IMR-90 (cell line): Measurements from ENCODE around the gene C1R.

ENCODE experiments used
- CEBPB ChIP-seq: IDR thresholded peaks from 2 replicates; pipeline ENCODE4 v1.6.1; 2012; ENCODE audit warnings: low read depth, low read length, improper control_type of control experiment
- CHD1 ChIP-seq: IDR thresholded peaks from 2 replicates; pipeline ENCODE4 v1.6.1; 2012; ENCODE audit warnings: low read depth, low read length, improper control_type of control experiment
- MAFK ChIP-seq: IDR thresholded peaks from 2 replicates; pipeline ENCODE4 v1.6.1; 2012; ENCODE audit warnings: low read depth, low read length, improper control_type of control experiment
- MAZ ChIP-seq: IDR thresholded peaks from 2 replicates; pipeline ENCODE4 v1.6.1; 2012; ENCODE audit warnings: low read depth, mild to moderate bottlenecking, low read length, improper control_type of control experiment, moderate library complexity, borderline replicate concordance
- POLR2A ChIP-seq: IDR thresholded peaks from 2 replicates; pipeline ENCODE4 v1.6.1; 2012; ENCODE audit warnings: mild to moderate bottlenecking, low read depth, low read length
- RAD21 ChIP-seq: IDR thresholded peaks from 2 replicates; pipeline ENCODE4 v1.6.1; 2012; ENCODE audit warnings: low read length, improper control_type of control experiment
- RFX5 ChIP-seq: IDR thresholded peaks from 2 replicates; pipeline ENCODE4 v1.8.0; 2012; ENCODE audit warnings: low read depth, mild to moderate bottlenecking, low read length, moderate library complexity
- SMC3 ChIP-seq: fragments of 150-350 bp; IDR thresholded peaks from 2 replicates; pipeline ENCODE4 v1.6.1; 2016; ENCODE audit warnings: low read depth, mild to moderate bottlenecking, antibody characterized with exemption, low read length, moderate library complexity
- TF ChIP-seq, protein P1 (sequence below): conservative IDR thresholded peaks from 2 replicates; pipeline ENCODE4 v1.5.1; 2012; ENCODE audit warnings: mild to moderate bottlenecking, low read depth, low read length, improper control_type of control experiment
- TF ChIP-seq, protein P2 (sequence below): fragments of 150-350 bp; IDR thresholded peaks from 2 replicates; pipeline ENCODE4 v1.6.1; 2017; ENCODE audit warnings: mild to moderate bottlenecking, antibody characterized with exemption, low read length, low read depth

DNA sequence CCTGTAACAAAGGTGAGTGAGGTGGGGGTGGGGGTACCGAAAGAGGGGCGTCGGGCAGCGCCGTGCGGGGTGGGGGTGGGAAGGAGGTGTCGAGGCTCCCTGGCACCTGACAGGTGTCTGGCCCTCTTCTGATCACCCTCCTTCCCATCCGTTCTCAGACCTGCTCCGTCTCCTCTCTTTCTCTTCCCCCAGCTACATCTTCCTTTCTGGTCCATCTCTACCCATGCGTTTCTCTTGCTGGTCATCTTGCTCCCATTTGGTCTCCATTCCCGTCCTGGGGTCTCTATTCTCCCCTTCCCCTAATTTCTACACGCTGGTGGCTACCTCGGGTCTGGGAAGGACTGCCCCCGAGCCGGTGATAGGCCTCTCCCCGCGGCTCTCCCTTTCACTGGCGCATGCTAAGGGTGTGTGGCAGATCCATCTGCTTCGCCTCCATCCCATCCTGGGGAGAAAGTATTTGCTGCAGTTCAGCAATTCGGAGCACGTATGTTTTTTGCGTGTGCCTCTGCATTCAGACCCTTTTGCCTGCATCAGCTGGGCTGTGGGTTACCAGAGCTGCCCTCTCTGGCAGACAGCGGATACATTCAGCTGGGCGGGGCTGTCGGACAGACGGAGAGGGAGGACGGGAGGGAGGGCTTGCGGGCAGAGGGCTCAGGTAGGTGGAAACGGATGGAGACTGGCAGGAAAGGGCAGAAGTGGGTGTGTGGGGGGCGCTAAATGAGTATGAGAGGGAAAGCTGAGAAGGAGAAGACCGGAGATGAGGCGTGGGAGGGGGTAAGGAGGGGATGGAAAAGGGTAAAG lies 38.7 kb upstream of the C1R start:
- TF ChIP-seq, protein P1, sequence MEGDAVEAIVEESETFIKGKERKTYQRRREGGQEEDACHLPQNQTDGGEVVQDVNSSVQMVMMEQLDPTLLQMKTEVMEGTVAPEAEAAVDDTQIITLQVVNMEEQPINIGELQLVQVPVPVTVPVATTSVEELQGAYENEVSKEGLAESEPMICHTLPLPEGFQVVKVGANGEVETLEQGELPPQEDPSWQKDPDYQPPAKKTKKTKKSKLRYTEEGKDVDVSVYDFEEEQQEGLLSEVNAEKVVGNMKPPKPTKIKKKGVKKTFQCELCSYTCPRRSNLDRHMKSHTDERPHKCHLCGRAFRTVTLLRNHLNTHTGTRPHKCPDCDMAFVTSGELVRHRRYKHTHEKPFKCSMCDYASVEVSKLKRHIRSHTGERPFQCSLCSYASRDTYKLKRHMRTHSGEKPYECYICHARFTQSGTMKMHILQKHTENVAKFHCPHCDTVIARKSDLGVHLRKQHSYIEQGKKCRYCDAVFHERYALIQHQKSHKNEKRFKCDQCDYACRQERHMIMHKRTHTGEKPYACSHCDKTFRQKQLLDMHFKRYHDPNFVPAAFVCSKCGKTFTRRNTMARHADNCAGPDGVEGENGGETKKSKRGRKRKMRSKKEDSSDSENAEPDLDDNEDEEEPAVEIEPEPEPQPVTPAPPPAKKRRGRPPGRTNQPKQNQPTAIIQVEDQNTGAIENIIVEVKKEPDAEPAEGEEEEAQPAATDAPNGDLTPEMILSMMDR: no peak
- TF ChIP-seq MAFK (no peak), MAZ (peak; percentile 76; the same call in 1 of the 2 replicates), CEBPB (no peak), POLR2A (no peak), RFX5 (no peak), RAD21 (no peak), SMC3 (no peak), CHD1 (no peak)
- TF ChIP-seq, protein P2, sequence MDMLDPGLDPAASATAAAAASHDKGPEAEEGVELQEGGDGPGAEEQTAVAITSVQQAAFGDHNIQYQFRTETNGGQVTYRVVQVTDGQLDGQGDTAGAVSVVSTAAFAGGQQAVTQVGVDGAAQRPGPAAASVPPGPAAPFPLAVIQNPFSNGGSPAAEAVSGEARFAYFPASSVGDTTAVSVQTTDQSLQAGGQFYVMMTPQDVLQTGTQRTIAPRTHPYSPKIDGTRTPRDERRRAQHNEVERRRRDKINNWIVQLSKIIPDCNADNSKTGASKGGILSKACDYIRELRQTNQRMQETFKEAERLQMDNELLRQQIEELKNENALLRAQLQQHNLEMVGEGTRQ: no peak
